DOHH2 (cell line): ENCODE data around the gene F10.

ENCODE experiments used
- H3F3A ChIP-seq: fragments of 200-600 bp; sonication (generic), shearing (Covaris generic); 2 replicates; pipeline ENCODE4 v1.6.0; 2016; ENCODE audit warnings: antibody characterized with exemption, mild to moderate bottlenecking; ENCODE audit not compliant: control insufficient read depth, insufficient read depth
- H3K27ac ChIP-seq: fragments of 200-600 bp; sonication (generic); 2 replicates; pipeline ENCODE4 v1.5.1; 2014; ENCODE audit warnings: low read depth, mild to moderate bottlenecking, low read length, moderate library complexity
- H3K27me3 ChIP-seq: fragments of 200-600 bp; sonication (generic); 2 replicates; pipeline ENCODE4 v1.6.1; 2014; ENCODE audit warnings: mild to moderate bottlenecking, low read length, mixed read lengths; ENCODE audit not compliant: control insufficient read depth
- H3K36me3 ChIP-seq: fragments of 200-600 bp; sonication (generic); 2 replicates; pipeline ENCODE4 v1.6.1; 2014; ENCODE audit warnings: mild to moderate bottlenecking, low read length, moderate library complexity, mixed read lengths; ENCODE audit not compliant: control insufficient read depth
- H3K4me1 ChIP-seq: fragments of 200-600 bp; sonication (generic); 2 replicates; pipeline ENCODE4 v1.6.1; 2014; ENCODE audit warnings: mild to moderate bottlenecking, low read length, mixed read lengths; ENCODE audit not compliant: control insufficient read depth
- H3K4me2 ChIP-seq: fragments of 200-600 bp; sonication (generic); 2 replicates; pipeline ENCODE4 v1.6.0; 2014; ENCODE audit warnings: mild to moderate bottlenecking, low read length, moderate library complexity
- H3K4me3 ChIP-seq: fragments of 200-600 bp; sonication (generic); 2 replicates; pipeline ENCODE4 v1.5.1; 2014; ENCODE audit warnings: mild to moderate bottlenecking, low read length, mixed read lengths
- H3K79me2 ChIP-seq: fragments of 200-600 bp; sonication (generic); 2 replicates; pipeline ENCODE4 v1.6.1; 2014; ENCODE audit warnings: mild to moderate bottlenecking, low read length, mixed read lengths; ENCODE audit not compliant: control insufficient read depth
- H3K9me2 ChIP-seq: fragments of 200-600 bp; sonication (generic); replicated peaks from 2 replicates; pipeline ENCODE4 v1.6.1; 2014; ENCODE audit warnings: mild to moderate bottlenecking, low read length, mixed read lengths; ENCODE audit not compliant: control insufficient read depth
- H3K9me3 ChIP-seq: fragments of 200-600 bp; sonication (generic); 2 replicates; pipeline ENCODE4 v1.6.1; 2014; ENCODE audit warnings: antibody characterized with exemption, low read length, mixed read lengths; ENCODE audit not compliant: control insufficient read depth, insufficient read depth
- H4K20me1 ChIP-seq: fragments of 200-600 bp; sonication (generic); 2 replicates; pipeline ENCODE4 v1.6.0; 2014; ENCODE audit warnings: low read depth, mild to moderate bottlenecking, antibody characterized with exemption, low read length, moderate library complexity; ENCODE audit not compliant: control insufficient read depth, insufficient read depth
- EZH2phosphoT487 ChIP-seq: fragments of 200-600 bp; sonication (generic); IDR thresholded peaks from 2 replicates; pipeline ENCODE4 v1.6.1; 2017; ENCODE audit warnings: borderline replicate concordance, mild to moderate bottlenecking, antibody characterized with exemption, low read length, moderate library complexity, mixed read lengths
- TF ChIP-seq, protein P1 (sequence below): fragments of 200-600 bp; sonication (generic); IDR thresholded peaks from one replicate; pipeline ENCODE4 v1.5.1; 2014; ENCODE audit warnings: antibody characterized with exemption, mild to moderate bottlenecking, low read depth, low read length; ENCODE audit not compliant: poor library complexity, severe bottlenecking

Gene F10

GRCh38 chr13:113074876-113075275, 47.7 kb upstream of the F10 start:
- Histone ChIP-seq H3K27ac (no peak overlapping the region), H3K4me3 (no peak overlapping the region), H4K20me1 (no peaks in the 10 kb centered on the region), H3K9me2 (no peaks in the 10 kb centered on the region), H3F3A (no peaks in the 10 kb centered on the region), H3K27me3 (no peaks in the 10 kb centered on the region), H3K9me3 (no peaks in the 10 kb centered on the region), H3K79me2 (no peaks in the 10 kb centered on the region), H3K4me2 (no peak overlapping the region), H3K36me3 (no peaks in the 10 kb centered on the region), H3K4me1 (no peaks in the 10 kb centered on the region)
- TF ChIP-seq, protein P1, sequence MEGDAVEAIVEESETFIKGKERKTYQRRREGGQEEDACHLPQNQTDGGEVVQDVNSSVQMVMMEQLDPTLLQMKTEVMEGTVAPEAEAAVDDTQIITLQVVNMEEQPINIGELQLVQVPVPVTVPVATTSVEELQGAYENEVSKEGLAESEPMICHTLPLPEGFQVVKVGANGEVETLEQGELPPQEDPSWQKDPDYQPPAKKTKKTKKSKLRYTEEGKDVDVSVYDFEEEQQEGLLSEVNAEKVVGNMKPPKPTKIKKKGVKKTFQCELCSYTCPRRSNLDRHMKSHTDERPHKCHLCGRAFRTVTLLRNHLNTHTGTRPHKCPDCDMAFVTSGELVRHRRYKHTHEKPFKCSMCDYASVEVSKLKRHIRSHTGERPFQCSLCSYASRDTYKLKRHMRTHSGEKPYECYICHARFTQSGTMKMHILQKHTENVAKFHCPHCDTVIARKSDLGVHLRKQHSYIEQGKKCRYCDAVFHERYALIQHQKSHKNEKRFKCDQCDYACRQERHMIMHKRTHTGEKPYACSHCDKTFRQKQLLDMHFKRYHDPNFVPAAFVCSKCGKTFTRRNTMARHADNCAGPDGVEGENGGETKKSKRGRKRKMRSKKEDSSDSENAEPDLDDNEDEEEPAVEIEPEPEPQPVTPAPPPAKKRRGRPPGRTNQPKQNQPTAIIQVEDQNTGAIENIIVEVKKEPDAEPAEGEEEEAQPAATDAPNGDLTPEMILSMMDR = no peak
- TF ChIP-seq EZH2phosphoT487 = no peak

DNA sequence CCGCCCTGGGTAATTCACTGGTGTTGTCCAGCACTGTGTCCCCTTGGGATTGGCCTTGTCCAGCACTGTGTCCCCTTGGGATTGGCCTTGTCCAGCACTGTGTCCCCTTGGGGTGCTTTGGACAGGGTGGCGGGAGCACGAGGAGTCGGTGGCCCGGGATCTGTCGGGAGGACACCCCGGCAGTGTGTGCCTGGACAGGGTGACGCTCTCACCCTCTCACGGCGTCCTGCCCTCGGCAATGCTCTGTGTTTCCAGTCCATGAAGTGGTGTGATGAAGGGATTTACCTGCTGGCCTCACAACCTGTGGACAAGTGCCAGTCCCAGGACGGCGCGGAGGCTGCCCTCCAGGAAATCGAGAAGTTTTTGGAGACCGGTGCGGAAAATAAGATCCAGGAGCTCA, 46.9 kb upstream of the F10 start:
- Histone ChIP-seq H3F3A (no peaks in the 10 kb centered on the region), H3K4me1 (no peaks in the 10 kb centered on the region), H3K9me3 (no peaks in the 10 kb centered on the region), H3K4me2 (no peak overlapping the region), H3K9me2 (no peaks in the 10 kb centered on the region), H3K27ac (no peak overlapping the region), H3K79me2 (no peaks in the 10 kb centered on the region), H3K36me3 (no peaks in the 10 kb centered on the region), H3K27me3 (no peaks in the 10 kb centered on the region), H3K4me3 (no peak overlapping the region), H4K20me1 (no peaks in the 10 kb centered on the region)
- TF ChIP-seq EZH2phosphoT487 = no peak
- TF ChIP-seq, protein P1 = no peak

DNA sequence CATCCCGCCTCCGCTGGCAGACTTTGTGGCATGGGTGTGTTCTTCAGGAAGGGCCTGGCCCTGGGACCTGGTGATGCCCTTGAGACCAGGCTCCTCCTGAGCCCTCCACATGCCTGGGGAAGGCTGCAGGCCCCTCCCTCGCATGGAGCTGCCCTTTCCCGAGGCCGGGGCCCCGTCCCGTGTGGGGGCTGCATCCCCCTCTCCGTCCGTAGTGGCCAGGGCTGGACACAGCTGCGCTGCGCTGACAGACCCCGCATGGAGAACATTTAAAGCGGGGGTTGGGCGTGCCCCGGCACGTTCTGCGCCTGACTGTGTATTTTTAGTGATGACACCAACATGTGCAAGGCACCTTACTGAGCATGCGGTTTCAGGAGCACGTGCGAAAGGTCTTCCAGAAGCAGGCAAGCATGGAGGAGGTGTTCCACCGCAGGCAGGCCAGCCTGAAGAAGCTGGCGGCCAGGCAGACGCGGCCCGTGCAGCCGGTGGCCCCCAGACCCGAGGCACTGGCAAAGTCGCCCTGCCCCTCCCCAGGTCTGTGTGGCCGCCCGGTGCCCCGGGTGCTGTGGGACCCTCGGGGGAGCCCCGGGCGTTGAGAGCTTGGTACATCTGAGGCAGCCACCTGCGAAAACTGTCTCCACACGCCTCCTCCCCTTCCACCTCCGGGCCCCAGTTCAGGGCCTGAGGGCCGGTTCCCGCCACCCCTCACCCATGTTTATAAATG, 45.8 kb upstream of the F10 start:
- no peak overlapping the region for H3K4me3 ChIP-seq
- no peaks in the 10 kb centered on the region for H3K79me2 ChIP-seq
- H3K4me1 ChIP-seq = no peaks in the 10 kb centered on the region
- H3K9me2 ChIP-seq = no peaks in the 10 kb centered on the region
- H3K36me3 ChIP-seq = no peaks in the 10 kb centered on the region
- H4K20me1 ChIP-seq = no peaks in the 10 kb centered on the region
- no peak overlapping the region for H3K4me2 ChIP-seq
- no peaks in the 10 kb centered on the region for H3K27me3 ChIP-seq
- H3K9me3 ChIP-seq = no peaks in the 10 kb centered on the region
- H3K27ac ChIP-seq = no peak overlapping the region
- H3F3A ChIP-seq = no peaks in the 10 kb centered on the region
- TF ChIP-seq, protein P1 = no peak
- no peak for TF ChIP-seq EZH2phosphoT487
